NCI-H748 treated with DMSO at 0.1 percent for 48 hours (cell line): ENCODE results near the gene CEP57L1.
"Not testable (repeated sequence)": the region's sequence is repeated elsewhere in the genome, so short reads cannot be mapped to it uniquely, and the experiment has no call there.

Source experiments
- DNase-seq: peaks from one replicate; lab custom pipeline; 2025; lab: John Stamatoyannopoulos, UW

Gene CEP57L1

DNA sequence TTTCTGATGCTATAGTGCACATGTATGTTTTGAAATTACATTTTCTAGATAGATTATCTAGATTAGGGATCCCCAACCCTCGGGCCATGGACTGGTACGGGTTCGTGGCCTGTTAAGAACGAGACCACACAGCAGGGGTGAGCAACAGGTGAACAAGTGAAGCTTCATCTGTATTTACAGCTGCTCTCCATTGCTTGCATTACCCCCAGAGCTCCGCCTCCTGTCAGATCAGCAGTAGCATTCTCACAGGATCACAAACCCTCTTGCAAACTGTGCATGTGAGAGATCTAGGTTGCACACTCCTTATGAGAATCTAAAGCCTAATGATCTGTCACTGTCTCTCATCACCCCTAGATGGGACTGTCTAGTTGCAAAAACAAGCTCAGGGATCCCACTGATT lies 10.4 kb downstream of the CEP57L1 start:
- DNase-seq = no peak

DNA sequence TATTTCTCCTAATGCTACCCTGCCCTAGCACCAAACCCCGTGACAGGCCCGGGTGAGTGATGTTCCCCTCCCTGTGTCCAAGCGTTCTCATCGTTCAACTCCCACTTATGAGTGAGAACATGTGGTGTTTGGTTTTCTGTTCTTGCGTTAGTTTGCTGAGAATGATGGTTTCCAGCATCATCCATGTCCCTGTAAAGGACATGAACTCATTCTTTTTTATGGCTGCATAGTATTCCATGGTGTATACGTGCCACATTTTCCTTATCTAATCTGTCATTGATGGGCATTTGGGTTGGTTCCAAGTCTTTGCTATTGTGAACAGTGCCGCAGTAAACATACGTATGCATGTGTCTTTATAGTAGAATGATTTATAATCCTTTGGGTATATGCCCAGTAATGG lies 14.4 kb downstream of the CEP57L1 start:
- not testable (repeated sequence) for DNase-seq

DNA sequence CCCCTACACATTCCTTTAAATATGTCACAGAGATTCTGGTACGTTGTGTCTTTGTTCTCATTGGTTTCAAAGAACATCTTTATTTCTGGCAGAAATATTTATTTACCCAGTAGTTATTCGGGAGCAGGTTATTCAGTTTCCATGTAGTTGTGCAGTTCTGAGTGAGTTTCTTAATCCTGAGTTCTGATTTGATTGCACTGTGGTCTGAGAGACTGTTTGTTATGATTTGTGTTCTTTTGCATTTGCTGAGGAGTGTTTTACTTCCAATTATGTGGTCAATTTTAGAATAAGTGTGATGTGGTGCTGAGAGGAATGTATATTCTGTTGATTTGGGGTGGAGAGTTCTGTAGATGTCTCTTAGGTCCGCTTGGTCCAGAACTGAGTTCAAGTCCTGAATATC lies 17.4 kb downstream of the CEP57L1 start:
- DNase-seq = not testable (repeated sequence)

DNA sequence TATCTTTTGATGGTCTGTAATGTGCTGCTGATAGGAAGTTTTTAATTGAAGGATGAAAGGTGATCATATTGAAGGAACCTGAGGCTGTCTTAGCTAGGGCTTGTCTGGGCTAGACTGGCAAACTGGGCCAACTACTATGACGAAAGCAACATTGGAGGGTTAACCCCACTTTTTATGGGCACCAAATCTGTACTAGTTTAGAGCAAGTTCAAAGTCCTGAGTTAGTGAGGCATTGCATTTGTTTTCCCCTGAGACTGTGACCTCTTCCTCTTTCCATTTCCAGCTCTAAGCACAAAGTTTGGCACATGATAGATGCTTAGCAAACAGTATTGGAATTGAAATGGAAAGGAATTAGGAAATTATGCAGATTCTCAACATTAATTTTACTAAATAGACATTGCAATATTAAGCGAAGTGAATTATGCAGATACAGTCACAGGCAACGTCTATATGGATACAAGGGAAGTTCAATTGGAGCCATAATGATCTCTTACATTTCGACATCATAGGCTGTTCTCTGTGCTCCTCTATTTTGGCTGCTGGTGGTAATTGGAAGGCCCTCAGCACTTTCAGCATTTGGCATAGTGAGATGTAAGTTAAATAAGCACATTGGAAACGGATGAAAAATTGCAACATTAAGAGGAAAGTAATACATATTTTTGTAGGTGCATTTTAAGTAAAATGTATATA lies 22.2 kb downstream of the CEP57L1 start:
- DNase-seq = no peak

DNA sequence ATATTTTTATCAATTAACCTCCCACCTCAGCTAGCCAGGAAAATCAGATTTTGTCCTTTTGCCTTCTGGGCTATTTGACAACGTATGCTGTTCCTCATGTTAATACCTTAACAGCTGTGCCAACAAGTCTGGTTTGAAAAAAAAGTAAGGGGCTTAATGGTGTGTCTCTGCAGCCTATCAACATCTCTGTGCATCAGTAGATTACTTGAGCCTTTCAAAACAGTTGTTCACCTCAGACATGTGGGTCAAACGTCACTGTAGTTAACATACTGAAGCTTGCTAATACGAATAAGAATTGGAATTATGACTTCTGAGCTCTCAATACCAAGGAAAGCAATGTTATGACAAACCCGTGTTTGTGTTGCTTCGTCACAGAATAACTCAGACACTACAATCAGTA lies 23.0 kb downstream of the CEP57L1 start:
- DNase-seq = no peak

DNA sequence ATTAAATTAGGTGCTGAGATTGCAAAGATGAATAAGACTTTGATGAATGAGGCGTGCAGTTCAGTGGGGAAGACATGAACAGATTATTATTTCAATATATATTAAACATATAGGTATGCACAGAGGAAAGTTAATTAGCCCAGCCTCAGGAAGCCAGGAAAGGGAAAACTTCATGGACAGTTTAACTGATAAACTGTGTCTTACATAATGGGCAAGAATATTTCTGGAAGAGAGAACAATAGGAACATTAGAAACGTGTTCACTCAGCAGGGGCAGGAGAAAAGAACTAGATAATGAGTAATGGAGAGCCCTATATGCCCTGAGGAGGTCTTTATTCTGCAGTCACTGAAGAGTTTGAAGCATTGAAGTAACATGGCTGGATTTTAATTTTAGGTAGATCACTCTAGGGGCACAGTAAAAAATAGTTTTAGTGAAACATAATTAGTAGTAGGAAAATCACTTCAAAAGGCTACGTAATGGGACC lies 23.6 kb downstream of the CEP57L1 start:
- no peak for DNase-seq

DNA sequence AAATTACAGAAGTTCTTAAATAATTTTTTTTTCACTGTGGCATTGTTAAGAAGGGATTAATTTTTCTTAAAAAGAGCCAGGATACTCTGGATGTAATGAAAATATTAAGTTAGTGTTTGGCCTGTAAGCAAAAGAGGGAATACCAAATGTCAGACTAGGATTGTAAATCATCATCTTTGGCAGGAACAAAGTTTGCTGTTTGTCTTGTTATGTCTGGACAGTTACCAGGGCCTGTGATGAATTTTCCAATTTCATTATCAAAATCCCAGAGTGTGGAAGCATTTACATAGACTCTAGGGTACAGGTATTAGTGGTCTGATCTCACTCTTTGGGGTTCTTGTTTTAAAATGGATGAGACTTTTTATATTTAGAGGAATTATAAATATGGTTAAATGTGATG lies 26.1 kb downstream of the CEP57L1 start:
- DNase-seq = no peak

DNA sequence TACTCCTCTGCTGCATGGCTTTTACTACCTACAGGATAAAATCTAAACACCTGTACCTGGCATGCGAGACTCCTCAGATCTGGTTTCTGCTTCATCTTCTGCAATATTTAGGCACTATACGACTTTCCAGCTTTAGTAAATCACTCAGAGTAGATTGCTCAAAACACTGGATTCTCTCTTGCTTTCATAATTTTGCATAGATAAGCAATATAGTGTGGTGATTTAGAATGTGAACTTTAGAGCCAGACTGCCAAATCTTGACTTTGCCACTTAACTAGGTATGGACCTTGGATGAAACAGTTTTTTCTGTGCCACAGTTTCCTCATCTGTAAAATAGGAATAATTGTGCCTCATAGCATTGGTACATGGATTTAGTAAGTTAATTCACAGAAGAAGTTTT lies 28.9 kb downstream of the CEP57L1 start:
- DNase-seq = no peak

DNA sequence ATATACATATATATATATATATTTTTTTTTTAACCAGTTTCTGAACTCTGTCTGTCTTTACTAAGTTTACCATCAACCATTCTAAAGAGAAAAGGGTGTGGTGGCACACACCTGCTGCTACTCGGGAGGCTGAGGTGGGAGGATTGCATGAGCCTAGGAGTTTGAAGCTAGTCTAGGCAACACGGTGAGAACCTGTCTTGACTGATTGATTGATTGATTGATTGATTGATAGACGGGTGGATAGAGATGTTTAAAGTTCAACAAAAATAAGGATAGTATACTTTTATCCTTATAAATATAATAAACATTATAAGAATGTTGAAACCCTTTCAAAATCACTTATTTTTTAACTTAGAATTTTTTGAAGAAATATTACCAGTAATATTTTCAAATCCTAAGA lies 30.2 kb downstream of the CEP57L1 start:
- DNase-seq = no peak

DNA sequence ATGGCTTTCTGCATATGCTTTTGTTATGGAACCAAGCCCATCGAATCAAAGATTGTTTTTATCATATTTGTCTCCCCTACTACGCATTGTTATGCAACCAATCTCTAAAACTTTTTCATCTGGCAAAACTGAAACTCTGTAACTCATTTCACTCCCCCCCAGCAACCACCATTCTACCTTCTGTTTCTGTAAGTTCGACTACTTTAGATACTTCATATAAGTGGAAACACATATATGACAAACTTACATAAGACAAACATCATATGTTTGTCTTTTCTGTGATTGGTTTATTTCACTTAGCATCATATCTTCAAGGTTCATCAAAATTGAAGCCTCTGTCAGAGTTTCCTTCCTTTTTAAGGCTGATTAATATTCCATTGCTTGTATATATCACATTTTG lies 34.8 kb downstream of the CEP57L1 start:
- no peak for DNase-seq

DNA sequence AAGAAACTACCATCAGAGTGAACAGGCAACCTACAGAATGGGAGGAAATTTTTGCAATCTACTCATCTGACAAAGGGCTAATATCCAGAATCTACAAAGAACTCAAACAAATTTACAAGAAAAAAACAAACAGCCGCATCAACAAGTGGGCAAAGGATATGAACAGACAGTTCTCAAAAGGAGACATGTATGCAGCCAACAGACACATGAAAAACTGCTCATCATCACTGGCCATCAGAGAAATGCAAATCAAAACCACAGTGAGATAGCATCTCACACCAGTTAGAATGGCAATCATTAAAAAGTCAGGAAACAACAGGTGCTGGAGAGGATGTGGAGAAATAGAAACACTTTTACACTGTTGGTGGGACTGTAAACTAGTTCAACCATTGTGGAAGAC lies 40.3 kb downstream of the CEP57L1 start:
- not testable (repeated sequence) for DNase-seq

DNA sequence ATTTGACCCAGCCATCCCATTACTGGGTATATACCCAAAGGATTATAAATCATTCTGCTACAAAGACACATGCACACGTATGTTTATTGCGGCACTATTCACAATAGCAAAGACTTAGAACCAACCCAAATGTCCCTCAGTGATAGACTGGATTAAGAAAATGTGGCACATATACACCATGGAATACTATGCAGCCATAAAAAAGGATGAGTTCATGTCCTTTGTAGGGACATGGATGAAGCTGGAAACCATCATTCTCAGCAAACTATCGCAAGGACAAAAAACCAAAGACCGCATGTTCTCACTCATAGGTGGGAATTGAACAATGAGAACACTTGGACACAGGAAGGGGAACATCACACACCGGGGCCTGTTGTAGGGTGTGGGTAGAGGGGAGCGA lies 40.7 kb downstream of the CEP57L1 start:
- DNase-seq = not testable (repeated sequence)

DNA sequence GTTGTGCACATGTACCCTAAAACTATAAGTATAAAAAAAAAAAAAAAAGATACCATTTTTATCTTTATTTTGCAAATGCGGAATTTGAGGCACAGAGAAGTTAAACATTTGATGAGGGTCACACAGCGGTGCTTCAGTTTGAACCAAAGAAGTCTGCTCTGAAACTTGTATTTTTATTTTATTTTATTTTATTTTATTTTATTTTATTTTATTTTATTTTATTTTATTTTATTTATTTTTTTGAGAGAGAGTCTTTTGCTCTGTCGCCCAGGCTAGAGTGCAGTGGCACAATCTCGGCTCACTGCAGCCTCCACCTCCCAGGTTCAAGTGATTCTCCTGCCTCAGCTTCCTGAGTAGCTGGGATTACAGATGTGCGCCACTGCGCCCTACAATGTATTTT lies 41.2 kb downstream of the CEP57L1 start:
- not testable (repeated sequence) for DNase-seq

DNA sequence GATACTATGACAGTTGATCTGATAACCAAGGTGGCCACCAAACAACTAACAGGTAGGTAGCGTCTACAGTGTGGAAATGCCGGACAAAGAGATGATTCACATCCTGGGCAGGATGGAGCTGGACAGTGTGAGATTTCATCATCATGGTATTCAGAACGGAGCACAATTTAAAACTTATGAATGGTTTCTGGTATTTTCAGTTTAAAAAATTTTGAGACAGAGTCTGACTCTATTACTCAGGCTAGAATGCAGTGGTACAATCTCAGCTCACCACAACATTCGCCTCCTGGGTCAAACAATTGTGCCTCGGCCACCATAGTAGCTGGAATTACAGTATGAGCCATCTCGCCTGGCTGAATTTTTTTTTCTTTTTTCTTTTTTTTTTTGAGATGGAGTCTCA lies 43.8 kb downstream of the CEP57L1 start:
- DNase-seq = no peak

DNA sequence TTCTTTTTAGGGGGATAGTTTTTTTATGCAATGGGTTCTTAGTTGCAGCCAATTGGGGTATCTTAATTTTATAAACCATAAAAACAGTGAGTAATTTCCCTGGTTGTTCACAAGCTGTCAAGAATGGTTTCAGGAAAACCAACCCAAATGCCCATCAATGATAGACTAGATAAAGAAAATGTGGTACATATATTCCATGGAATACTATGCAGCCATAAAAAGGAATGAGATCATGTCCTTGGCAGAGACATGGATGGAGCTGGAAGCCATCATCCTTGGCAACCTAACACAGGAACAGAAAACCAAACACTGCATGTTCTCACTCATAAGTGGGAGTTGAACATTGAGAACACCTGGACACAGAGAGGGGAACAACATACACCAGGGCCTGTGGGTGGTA lies 46.8 kb downstream of the CEP57L1 start:
- not testable (repeated sequence) for DNase-seq

DNA sequence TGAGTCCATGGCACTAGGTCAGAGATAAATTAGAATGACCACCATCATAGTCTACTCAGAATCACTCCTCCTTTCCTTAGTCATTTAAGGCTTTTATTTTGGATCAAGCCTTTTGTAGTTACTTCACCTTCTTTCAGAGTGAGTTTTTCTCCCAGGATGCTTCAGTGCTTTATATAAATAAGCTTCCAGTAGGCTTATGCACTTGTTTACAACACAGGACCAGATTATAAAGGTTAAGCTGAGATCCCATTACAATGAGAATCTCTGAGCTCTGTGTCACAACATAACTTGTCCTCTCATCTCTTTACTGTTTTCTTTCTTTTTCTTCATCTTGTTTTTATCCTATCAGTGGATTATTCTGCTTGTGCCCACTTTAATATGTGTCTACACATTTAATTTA lies 47.9 kb downstream of the CEP57L1 start:
- DNase-seq = no peak

DNA sequence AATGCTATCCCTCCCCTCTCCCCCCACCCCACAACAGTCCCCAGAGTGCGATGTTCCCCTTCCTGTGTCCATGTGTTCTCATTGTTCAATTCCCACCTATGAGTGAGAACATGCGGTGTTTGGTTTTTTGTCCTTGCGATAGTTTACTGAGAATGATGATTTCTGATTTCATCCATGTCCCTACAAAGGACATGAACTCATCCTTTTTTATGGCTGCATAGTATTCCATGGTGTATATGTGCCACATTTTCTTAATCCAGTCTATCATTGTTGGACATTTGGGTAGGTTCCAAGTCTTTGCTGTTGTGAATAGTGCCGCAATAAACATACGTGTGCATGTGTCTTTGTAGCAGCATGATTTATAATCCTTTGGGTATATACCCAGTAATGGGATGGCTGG lies 52.9 kb downstream of the CEP57L1 start:
- DNase-seq = not testable (repeated sequence)

DNA sequence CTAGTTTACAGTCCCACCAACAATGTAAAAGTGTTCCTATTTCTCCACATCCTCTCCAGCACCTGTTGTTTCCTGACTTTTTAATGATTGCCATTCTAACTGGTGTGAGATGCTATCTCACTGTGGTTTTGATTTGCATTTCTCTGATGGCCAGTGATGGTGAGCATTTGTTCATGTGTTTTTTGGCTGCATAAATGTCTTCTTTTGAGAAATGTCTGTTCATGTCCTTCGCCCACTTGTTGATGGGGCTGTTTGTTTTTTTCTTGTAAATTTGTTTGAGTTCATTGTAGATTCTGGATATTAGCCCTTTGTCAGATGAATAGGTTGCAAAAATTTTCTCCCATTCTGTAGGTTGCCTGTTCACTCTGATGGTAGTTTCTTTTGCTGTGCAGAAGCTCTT lies 53.4 kb downstream of the CEP57L1 start:
- not testable (repeated sequence) for DNase-seq

DNA sequence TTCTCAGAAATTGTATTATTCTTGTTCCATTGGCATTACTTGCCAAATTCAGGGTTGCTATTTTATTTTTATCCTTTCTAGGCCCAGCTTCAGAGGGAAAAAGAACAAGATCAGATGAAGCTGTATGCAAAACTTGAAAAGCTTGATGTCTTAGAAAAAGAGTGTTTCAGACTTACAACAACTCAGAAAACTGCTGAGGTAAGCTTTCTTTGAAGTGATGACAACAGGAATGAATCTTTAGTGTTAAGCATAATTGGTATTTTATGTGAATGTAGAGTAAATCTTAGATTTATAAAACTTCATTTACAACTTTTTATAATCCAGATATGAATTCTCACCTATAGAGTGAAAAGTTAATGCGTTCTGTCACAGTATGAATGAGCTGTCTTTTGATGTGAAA lies 58.4 kb downstream of the CEP57L1 start:
- no peak for DNase-seq

DNA sequence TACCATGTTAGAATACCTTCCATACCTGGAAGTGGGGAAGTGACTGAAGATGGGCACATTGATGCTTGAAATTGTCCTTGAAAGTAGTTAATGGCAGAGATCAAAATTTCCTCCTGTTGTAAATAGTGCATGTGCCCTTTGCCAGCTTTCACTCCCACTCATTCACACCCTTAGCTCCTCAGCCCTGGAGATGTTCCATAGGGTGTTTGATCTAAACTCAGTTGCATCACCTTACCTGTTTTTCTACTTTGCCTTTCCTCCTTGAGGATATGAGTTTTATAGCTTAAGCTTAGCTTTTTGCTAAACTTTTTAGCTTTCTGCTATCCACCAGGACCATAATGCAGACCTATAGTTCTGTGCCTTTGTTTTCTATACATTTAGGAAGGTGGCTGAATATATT lies 69.0 kb downstream of the CEP57L1 start:
- DNase-seq = no peak

DNA sequence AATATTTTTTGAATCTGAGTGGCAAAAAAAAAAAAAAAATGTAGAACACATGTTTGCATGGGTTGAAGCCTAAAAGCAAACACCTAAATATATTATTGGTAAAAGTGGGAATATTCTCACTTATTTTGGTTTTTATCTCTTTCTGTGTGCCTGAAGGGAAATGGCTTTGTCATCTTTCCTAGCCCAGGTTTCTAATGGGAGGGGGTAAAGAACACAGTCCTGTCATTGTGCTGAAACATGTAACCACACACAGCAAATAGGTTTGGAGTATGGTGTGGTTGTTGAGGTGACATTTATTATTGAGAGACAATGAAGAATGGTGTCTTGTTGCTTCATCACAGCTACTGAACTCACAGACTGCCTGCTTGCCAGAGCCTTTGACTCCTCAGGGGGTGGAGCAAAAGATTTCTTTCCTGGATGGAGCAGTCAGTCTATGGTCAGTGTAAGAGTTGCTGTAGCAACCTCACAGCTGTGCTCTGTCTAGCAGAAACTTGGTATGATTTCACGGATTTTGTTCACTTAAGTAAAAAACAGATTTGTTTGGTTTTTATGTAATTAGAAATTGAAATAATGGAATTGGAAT lies 70.2 kb downstream of the CEP57L1 start:
- peak; percentile 41 for DNase-seq

DNA sequence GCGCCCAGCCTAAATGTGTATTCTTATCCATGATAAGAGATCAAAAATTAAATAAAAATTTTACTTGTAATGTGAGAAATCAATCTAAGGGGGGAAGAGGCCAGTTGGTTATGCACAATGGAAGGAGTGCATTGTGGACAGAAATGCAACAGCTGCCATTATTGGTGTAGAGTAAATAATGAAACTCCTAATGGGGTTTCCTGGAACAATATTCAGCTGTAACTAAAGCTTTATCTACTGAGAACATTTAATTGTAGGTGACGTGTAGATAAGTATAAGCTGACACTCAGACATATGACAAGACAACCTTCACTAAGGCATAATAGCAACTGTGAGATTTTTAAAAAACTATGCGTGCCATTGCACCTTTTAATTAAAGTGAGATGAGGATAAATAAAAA lies 71.4 kb downstream of the CEP57L1 start:
- DNase-seq = peak; percentile 60

DNA sequence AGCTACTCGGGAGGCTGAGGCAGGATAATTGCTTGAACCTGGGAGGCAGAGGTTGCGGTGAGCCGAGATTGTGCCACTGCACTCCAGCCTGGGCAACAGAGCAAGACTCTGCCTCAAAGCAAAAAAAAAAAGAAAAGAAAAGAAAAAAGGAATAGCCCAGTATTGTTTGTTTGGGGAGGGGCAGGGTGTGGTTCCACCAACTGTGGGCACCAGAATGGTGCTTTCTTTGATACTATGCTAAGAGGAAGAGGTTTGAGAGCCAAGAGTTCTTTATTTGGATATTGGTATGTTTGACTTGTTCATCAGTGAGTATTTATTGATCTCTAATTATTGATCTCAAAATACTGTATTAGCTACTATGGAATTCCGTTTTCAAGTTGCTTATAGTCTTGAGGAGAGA lies 72.3 kb downstream of the CEP57L1 start:
- DNase-seq = no peak

DNA sequence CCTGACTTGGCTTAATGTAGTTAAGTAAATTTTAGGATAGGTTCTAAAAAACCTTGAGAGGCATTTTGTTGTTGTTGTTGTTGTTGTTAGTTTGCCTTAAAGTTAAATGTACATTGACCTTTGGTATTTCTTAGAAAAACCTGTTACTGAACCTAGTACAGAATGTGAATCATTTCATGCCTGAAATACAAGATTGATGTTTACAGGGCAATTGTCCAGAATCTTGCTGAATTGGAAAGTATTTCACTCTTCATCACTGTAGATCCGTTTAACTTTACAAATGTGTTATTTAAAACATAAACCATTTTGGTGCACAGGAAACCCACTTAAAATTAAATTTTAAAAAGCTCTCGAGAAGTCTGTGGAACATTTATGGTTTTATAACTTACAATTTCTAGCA lies 75.0 kb downstream of the CEP57L1 start:
- no peak for DNase-seq
